GM20431 (cell line): Measurements from ENCODE around the gene NR1H4.
"Not testable (repeated sequence)": the region's sequence is repeated elsewhere in the genome, so short reads cannot be mapped to it uniquely, and the experiment has no call there.

Source experiments
- in situ Hi-C: fragments of 300-500 bp; cut with MseI, MboI; formaldehyde crosslinking; loops from one replicate; pipeline ENCODE4 v1.15.0; 2020; ENCODE audit warnings: low sequenced_read_pairs; ENCODE audit not compliant: unreplicated experiment

The NR1H4 gene

GRCh38 chr12:100468126-100468525 is 5.5 kb upstream of the NR1H4 start:
- in situ Hi-C loops = no loop called here

GRCh38 chr12:100472325-100472724 is 1.3 kb upstream of the NR1H4 start:
- in situ Hi-C loops = no loop called here

- in situ Hi-C loops = no loop called here
Measured at GRCh38 chr12:100473050-100473715, 483 bp upstream of the NR1H4 start.

GRCh38 chr12:100474617-100475016 is 951 bp downstream of the NR1H4 start:
- in situ Hi-C loops = no loop called here

- in situ Hi-C loops = no loop called here
Measured at GRCh38 chr12:100476013-100476751, 2.5 kb downstream of the NR1H4 start.

GRCh38 chr12:100481021-100481420 is 7.4 kb downstream of the NR1H4 start:
- in situ Hi-C loops = no loop called here

- in situ Hi-C loops = no loop called here
Measured at GRCh38 chr12:100484183-100484886, 10.7 kb downstream of the NR1H4 start.

- in situ Hi-C loops = no loop called here
Measured at GRCh38 chr12:100484891-100485471, 11.3 kb downstream of the NR1H4 start.

- in situ Hi-C loops = no loop called here
Measured at GRCh38 chr12:100485983-100486382, 12.3 kb downstream of the NR1H4 start.

- in situ Hi-C loops = no loop called here
Measured at GRCh38 chr12:100489251-100489820, 15.7 kb downstream of the NR1H4 start.

- in situ Hi-C loops = no loop called here
Measured at GRCh38 chr12:100490056-100490455, 16.4 kb downstream of the NR1H4 start.

GRCh38 chr12:100491104-100491503 is 17.4 kb downstream of the NR1H4 start:
- in situ Hi-C loops = no loop called here

GRCh38 chr12:100493396-100494012 is 19.8 kb downstream of the NR1H4 start:
- in situ Hi-C loops = no loop called here

GRCh38 chr12:100494026-100494425 is 20.4 kb downstream of the NR1H4 start:
- in situ Hi-C loops = no loop called here

- in situ Hi-C loops = no loop called here
Measured at GRCh38 chr12:100494538-100494937, 20.9 kb downstream of the NR1H4 start.

GRCh38 chr12:100497105-100497795 is 23.6 kb downstream of the NR1H4 start:
- in situ Hi-C loops = no loop called here

GRCh38 chr12:100498141-100498540 is 24.5 kb downstream of the NR1H4 start:
- in situ Hi-C loops = no loop called here

GRCh38 chr12:100499416-100499815 is 25.8 kb downstream of the NR1H4 start:
- in situ Hi-C loops = no loop called here

GRCh38 chr12:100502718-100503117 is 29.1 kb downstream of the NR1H4 start:
- in situ Hi-C loops = not testable (repeated sequence)
